ENCODE measurements around the gene MSANTD3. TPM values are rescaled to one million over a fixed set of nuclear protein-coding genes. Genes with fewer than 3 reads are reported as not detected.

Gene MSANTD3
- total RNA-seq, 1 donor from 2014 or later: 26.4 TPM

Other genes with a start within 250 kb of the MSANTD3 start
- gene TEX10, start 74.2 kb upstream of the MSANTD3 start, total RNA-seq (ENCODE audit: low replicate concordance): 34.2 and 41.9 TPM in 2 replicates
- 9.5 and 30.5 TPM in 2 replicates for gene TMEFF1, start 46.0 kb downstream of the MSANTD3 start, total RNA-seq (ENCODE audit: low replicate concordance)
- gene CAVIN4, start 150.9 kb downstream of the MSANTD3 start, total RNA-seq (ENCODE audit: low replicate concordance): 1.7 and 6.1 TPM in 2 replicates

All from type B pancreatic cell (in vitro differentiated cells).